Hepatocyte (in vitro differentiated cells): Measurements from ENCODE around the gene SLC22A23.

Source experiments
- EZH2 ChIP-seq: fragments of 200-600 bp; sonication (generic); IDR thresholded peaks from 2 replicates; pipeline ENCODE4 v1.6.1; 2016; ENCODE audit warnings: antibody characterized with exemption, mild to moderate bottlenecking, borderline replicate concordance
- TF ChIP-seq, protein P1 (sequence below): fragments of 200-600 bp; sonication (generic); IDR thresholded peaks from 2 replicates; pipeline ENCODE4 v1.5.1; 2016; ENCODE audit warnings: antibody characterized with exemption, mild to moderate bottlenecking; ENCODE audit not compliant: poor library complexity

DNA sequence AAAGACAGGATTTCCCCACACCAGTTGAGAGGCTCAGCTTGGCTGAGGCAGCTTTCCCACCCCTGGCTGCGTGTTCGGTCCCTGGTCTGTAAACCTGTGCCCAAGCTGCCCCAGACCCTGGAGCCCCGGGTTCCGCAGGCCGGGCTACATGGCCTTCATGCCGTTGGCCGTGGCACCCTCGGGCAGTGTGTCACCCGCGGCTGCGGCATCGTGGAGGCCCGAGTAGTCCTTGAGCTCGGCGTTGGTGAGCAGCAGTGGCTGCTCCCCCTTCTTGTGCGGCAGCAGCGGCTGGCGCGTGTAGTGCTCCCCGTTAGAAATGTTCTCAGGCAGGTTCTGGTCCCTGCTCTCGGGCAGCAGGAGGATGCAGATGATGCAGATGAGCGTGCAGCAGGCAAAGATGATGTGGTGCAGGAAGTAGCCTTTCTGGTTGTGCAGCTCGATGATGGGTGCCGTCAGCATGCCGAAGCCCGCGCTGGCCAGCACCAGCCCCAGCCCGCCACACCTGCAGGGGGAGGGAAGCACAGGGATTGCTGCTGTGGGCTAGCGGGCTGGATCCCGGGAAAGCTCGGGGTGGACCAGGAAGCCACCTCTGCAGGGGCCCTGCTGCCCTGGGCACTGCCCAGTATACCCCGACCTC, 183.8 kb downstream of the SLC22A23 start:
- TF ChIP-seq, protein P1, sequence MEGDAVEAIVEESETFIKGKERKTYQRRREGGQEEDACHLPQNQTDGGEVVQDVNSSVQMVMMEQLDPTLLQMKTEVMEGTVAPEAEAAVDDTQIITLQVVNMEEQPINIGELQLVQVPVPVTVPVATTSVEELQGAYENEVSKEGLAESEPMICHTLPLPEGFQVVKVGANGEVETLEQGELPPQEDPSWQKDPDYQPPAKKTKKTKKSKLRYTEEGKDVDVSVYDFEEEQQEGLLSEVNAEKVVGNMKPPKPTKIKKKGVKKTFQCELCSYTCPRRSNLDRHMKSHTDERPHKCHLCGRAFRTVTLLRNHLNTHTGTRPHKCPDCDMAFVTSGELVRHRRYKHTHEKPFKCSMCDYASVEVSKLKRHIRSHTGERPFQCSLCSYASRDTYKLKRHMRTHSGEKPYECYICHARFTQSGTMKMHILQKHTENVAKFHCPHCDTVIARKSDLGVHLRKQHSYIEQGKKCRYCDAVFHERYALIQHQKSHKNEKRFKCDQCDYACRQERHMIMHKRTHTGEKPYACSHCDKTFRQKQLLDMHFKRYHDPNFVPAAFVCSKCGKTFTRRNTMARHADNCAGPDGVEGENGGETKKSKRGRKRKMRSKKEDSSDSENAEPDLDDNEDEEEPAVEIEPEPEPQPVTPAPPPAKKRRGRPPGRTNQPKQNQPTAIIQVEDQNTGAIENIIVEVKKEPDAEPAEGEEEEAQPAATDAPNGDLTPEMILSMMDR = no peak
- no peak for TF ChIP-seq EZH2
